PC-9 (cell line): ENCODE results near the gene ARHGEF7. TPM values are rescaled to one million over a fixed set of nuclear protein-coding genes. Genes with fewer than 3 reads are reported as not detected.

ENCODE experiments used
- BruUV-seq: library from RNA; stranded (reverse); fragments of 400-500 nt; replicated peaks from 2 replicates; lab custom pipeline; 2021; lab: Mats Ljungman, UMichigan
- CTCF ChIA-PET: fragments of 300-600 bp; sonication (Branson Sonifier 250); formaldehyde crosslinking; loops from one replicate; lab custom pipeline; 2022; ENCODE audit warnings: antibody characterized with exemption; lab: Charles Lee
- POLR2A ChIA-PET: fragments of 300-600 bp; sonication (Branson Sonifier 250); formaldehyde crosslinking; loops from one replicate; lab custom pipeline; 2022; ENCODE audit warnings: antibody characterized with exemption; ENCODE audit not compliant: unreplicated experiment; lab: Charles Lee
- DNase-seq, 2 experiments: peaks; one replicate each; pipeline versions ENCODE4 v3.0.0 to v3.0.0-alpha.2; 2015 to 2022; ENCODE audit warnings: mixed read lengths in 1 of 2
- H2AFZ ChIP-seq: fragments of 200-600 bp; sonication (generic); 2 replicates; pipeline ENCODE4 v1.8.1; 2017; ENCODE audit warnings: antibody characterized with exemption
- H3F3A ChIP-seq: fragments of 200-600 bp; sonication (generic); 2 replicates; pipeline ENCODE4 v1.8.1; 2017; ENCODE audit warnings: antibody characterized with exemption, mild to moderate bottlenecking, low read depth; ENCODE audit not compliant: insufficient read depth
- H3K27ac ChIP-seq: fragments of 200-600 bp; sonication (generic); 2 replicates; pipeline ENCODE4 v1.6.1; 2016; ENCODE audit warnings: mixed run types
- H3K27me3 ChIP-seq: fragments of 200-600 bp; sonication (generic); 2 replicates; pipeline ENCODE4 v1.6.1; 2016; ENCODE audit warnings: low read depth, mixed run types; ENCODE audit not compliant: insufficient read depth
- H3K36me3 ChIP-seq: fragments of 200-600 bp; sonication (generic); 2 replicates; pipeline ENCODE4 v1.6.1; 2016; ENCODE audit warnings: low read depth, mixed run types
- H3K4me1 ChIP-seq: fragments of 200-600 bp; sonication (generic); replicated peaks from 2 replicates; pipeline ENCODE4 v1.6.1; 2016; ENCODE audit warnings: mixed run types; ENCODE audit not compliant: insufficient read depth
- H3K4me2 ChIP-seq: fragments of 200-600 bp; sonication (generic); 2 replicates; pipeline ENCODE4 v1.6.1; 2017; ENCODE audit warnings: mixed run types
- H3K4me3 ChIP-seq: fragments of 200-600 bp; sonication (generic); 2 replicates; pipeline ENCODE4 v1.6.1; 2016; ENCODE audit warnings: mixed run types
- H3K79me2 ChIP-seq: fragments of 200-600 bp; sonication (generic); 2 replicates; pipeline ENCODE4 v1.6.1; 2017; ENCODE audit warnings: low read depth, mixed run types
- H3K9me2 ChIP-seq: fragments of 200-600 bp; sonication (generic); 2 replicates; pipeline ENCODE4 v1.8.1; 2017; ENCODE audit warnings: mild to moderate bottlenecking; ENCODE audit not compliant: insufficient read depth
- H3K9me3 ChIP-seq: fragments of 200-600 bp; sonication (generic); 2 replicates; pipeline ENCODE4 v1.8.1; 2016; ENCODE audit warnings: low read depth; ENCODE audit not compliant: insufficient read depth
- H4K20me1 ChIP-seq: fragments of 200-600 bp; sonication (generic); 2 replicates; pipeline ENCODE4 v1.8.1; 2017; ENCODE audit not compliant: insufficient read depth
- CTCF ChIP-seq: fragments of 200-600 bp; sonication (generic); conservative IDR thresholded peaks from 2 replicates; pipeline ENCODE4 v1.6.1; 2017; ENCODE audit warnings: mixed run types, antibody characterized with exemption, mild to moderate bottlenecking, moderate library complexity
- EZH2 ChIP-seq: fragments of 200-600 bp; sonication (generic); IDR thresholded peaks from 2 replicates; pipeline ENCODE4 v1.8.0; 2017; ENCODE audit warnings: antibody characterized with exemption, low read depth
- intact Hi-C: fragments of 100-400 bp; cut with micrococcal nuclease; formaldehyde crosslinking; loops from one replicate; pipeline ENCODE4 v1.10.0; 2022; ENCODE audit not compliant: unreplicated experiment
- total RNA-seq: library from RNA; stranded (reverse); gene quantifications from 2 replicates; pipeline ENCODE4 v1.2.3, GENCODE V29; 2021

ARHGEF7 gene
- total RNA-seq, 1 experiment from 2014 or later: 37.0 TPM

GRCh38 chr13:111275995-111276618 is 161.0 kb downstream of the ARHGEF7 start:
- no peaks in the 10 kb centered on the region for H3K27me3 ChIP-seq
- no peak overlapping the region for H3K4me2 ChIP-seq
- H4K20me1 ChIP-seq: no peaks in the 10 kb centered on the region
- no peak overlapping the region for H2AFZ ChIP-seq
- no peak for DNase-seq
- no peaks in the 10 kb centered on the region for H3K9me3 ChIP-seq
- H3F3A ChIP-seq: no peaks in the 10 kb centered on the region
- H3K27ac ChIP-seq: no peak overlapping the region
- no peaks in the 10 kb centered on the region for H3K79me2 ChIP-seq
- no peaks in the 10 kb centered on the region for H3K4me1 ChIP-seq
- CTCF ChIA-PET: no interaction called here
- intact Hi-C loops: no loop called here
- POLR2A ChIA-PET: no interaction called here
- no peak for TF ChIP-seq CTCF
- TF ChIP-seq EZH2: no peak
- peaks cover 9% of the 10 kb centered on the region; the same call in 1 of the 2 replicates for H3K36me3 ChIP-seq
- BruUV-seq: no TSS peak
- no peaks in the 10 kb centered on the region for H3K9me2 ChIP-seq
- no peak overlapping the region for H3K4me3 ChIP-seq

- DNase-seq: no peak
- no TSS peak for BruUV-seq
- CTCF ChIA-PET: no interaction called here
- no peak overlapping the region for H2AFZ ChIP-seq
- H3F3A ChIP-seq: no peaks in the 10 kb centered on the region
- H3K27ac ChIP-seq: no peak overlapping the region
- H3K4me3 ChIP-seq: no peak overlapping the region
- POLR2A ChIA-PET: interaction anchor here (0.6 kb wide), 1 partner anchor 324 kb away, joined by 3 read pairs; no protein-coding TSS in a partner anchor
- no peaks in the 10 kb centered on the region for H4K20me1 ChIP-seq
- H3K4me2 ChIP-seq: no peak overlapping the region
- H3K9me2 ChIP-seq: no peaks in the 10 kb centered on the region
- H3K9me3 ChIP-seq: no peaks in the 10 kb centered on the region
- no peaks in the 10 kb centered on the region for H3K4me1 ChIP-seq
- no peaks in the 10 kb centered on the region for H3K79me2 ChIP-seq
- intact Hi-C loops: no loop called here
- H3K36me3 ChIP-seq: peaks cover 12% of the 10 kb centered on the region; the same call in 1 of the 2 replicates
- no peaks in the 10 kb centered on the region for H3K27me3 ChIP-seq
- no peak for TF ChIP-seq EZH2
These were observed 163.1 kb downstream of the ARHGEF7 start for GRCh38 chr13:111278258-111278657.

- POLR2A ChIA-PET: interaction anchor here (0.6 kb wide), 1 partner anchor 324 kb away, joined by 3 read pairs; no protein-coding TSS in a partner anchor
- no peak overlapping the region for H3K27ac ChIP-seq
- no peaks in the 10 kb centered on the region for H3K27me3 ChIP-seq
- CTCF ChIA-PET: no interaction called here
- no peaks in the 10 kb centered on the region for H3K9me2 ChIP-seq
- H3K9me3 ChIP-seq: no peaks in the 10 kb centered on the region
- H3K4me2 ChIP-seq: no peak overlapping the region
- peaks cover 12% of the 10 kb centered on the region; the same call in 1 of the 2 replicates for H3K36me3 ChIP-seq
- no peak for DNase-seq
- BruUV-seq: no TSS peak
- no peaks in the 10 kb centered on the region for H3F3A ChIP-seq
- H3K4me3 ChIP-seq: no peak overlapping the region
- H3K79me2 ChIP-seq: no peaks in the 10 kb centered on the region
- H2AFZ ChIP-seq: no peak overlapping the region
- intact Hi-C loops: no loop called here
- H3K4me1 ChIP-seq: no peaks in the 10 kb centered on the region
- no peaks in the 10 kb centered on the region for H4K20me1 ChIP-seq
- no peak for TF ChIP-seq CTCF
- TF ChIP-seq EZH2: no peak
These were observed 163.9 kb downstream of the ARHGEF7 start for GRCh38 chr13:111278743-111279652.
